Endothelial cell of umbilical vein (primary cell): ENCODE measurements around the gene COL23A1. TPM values are rescaled to one million over a fixed set of nuclear protein-coding genes. Genes with fewer than 3 reads are reported as not detected.

ENCODE experiments used
- BruUV-seq: library from RNA; stranded (reverse); fragments of 400-500 nt; replicated peaks from 2 replicates; lab custom pipeline; 2021; lab: Mats Ljungman, UMichigan
- CTCF ChIA-PET: fragments of 300-600, 350-600 bp; sonication (Branson Sonifier 250); formaldehyde crosslinking; loops from one replicate; lab custom pipeline; 2021; ENCODE audit warnings: antibody characterized with exemption, inconsistent platforms; lab: Charles Lee
- POLR2A ChIA-PET: fragments of 300-600, 350-600 bp; sonication (Branson Sonifier 250); formaldehyde crosslinking; loops from one replicate; lab custom pipeline; 2021; ENCODE audit warnings: antibody characterized with exemption, inconsistent platforms; lab: Charles Lee
- DNase-seq: peaks from one replicate; pipeline ENCODE4 v3.0.0-alpha.2; 2011; ENCODE audit warnings: low read depth, low spot score
- FAIRE-seq: peaks from 2 replicates; lab custom pipeline; 2011; peaks lifted over from hg19 to GRCh38; lab: Jason Lieb, UNC
- H2AFZ ChIP-seq: 2 replicates; pipeline ENCODE4 v1.6.0; 2012; ENCODE audit warnings: low read depth, low read length, control low read depth, inconsistent platforms
- H3K27ac ChIP-seq: 2 replicates; pipeline ENCODE4 v1.5.1; 2011; ENCODE audit warnings: low read depth, mild to moderate bottlenecking, control low read depth, low read length, moderate library complexity; ENCODE audit not compliant: insufficient read depth
- H3K27me3 ChIP-seq, 2 experiments: 2 replicates each; pipeline versions ENCODE4 v1.6.0 to v1.6.1; 2011; ENCODE audit warnings: low read length in 2 of 2, mixed read lengths in 1 of 2; ENCODE audit not compliant: control insufficient read depth in 2 of 2, insufficient read depth in 2 of 2
- H3K36me3 ChIP-seq, 2 experiments: 2 replicates in 1 of 2; 3 replicates in 1 of 2; pipeline ENCODE4 v1.5.1; 2011; ENCODE audit warnings: low read length in 2 of 2, mild to moderate bottlenecking in 1 of 2, moderate library complexity in 1 of 2; ENCODE audit not compliant: control insufficient read depth in 2 of 2, insufficient read depth in 2 of 2; ENCODE audit errors: extremely low read depth in 1 of 2
- H3K4me1 ChIP-seq: 3 replicates; pipeline ENCODE4 v1.5.1; 2011; ENCODE audit warnings: mild to moderate bottlenecking, low read length; ENCODE audit not compliant: control insufficient read depth, insufficient read depth; ENCODE audit errors: extremely low read depth
- H3K4me2 ChIP-seq: 2 replicates; pipeline ENCODE4 v1.6.1; 2011; ENCODE audit warnings: low read length, control low read depth, mixed read lengths; ENCODE audit not compliant: insufficient read depth
- H3K4me3 ChIP-seq, 3 experiments: fragments of 200-600 bp in 1 of 3; sonication (generic), shearing (Covaris generic) in 1 of 3; replicated peaks in 1 of 3; 2 replicates each; pipeline ENCODE4 v1.5.1; 2011 to 2016; ENCODE audit warnings: control low read depth in 3 of 3, low read length in 3 of 3, mild to moderate bottlenecking in 2 of 3, inconsistent platforms in 1 of 3, low read depth in 1 of 3, moderate library complexity in 1 of 3; ENCODE audit not compliant: insufficient read depth in 1 of 3
- H3K79me2 ChIP-seq: 2 replicates; pipeline ENCODE4 v1.6.0; 2012; ENCODE audit warnings: low read length, inconsistent platforms; ENCODE audit not compliant: control insufficient read depth, insufficient read depth
- H3K9ac ChIP-seq: replicated peaks from 2 replicates; pipeline ENCODE3; 2011; ENCODE audit warnings: low read length, control low read depth; ENCODE audit not compliant: insufficient read depth; ENCODE audit errors: extremely low read depth
- H3K9me1 ChIP-seq: replicated peaks from 3 replicates; pipeline ENCODE4 v1.6.0; 2011; ENCODE audit warnings: mild to moderate bottlenecking, low read length; ENCODE audit not compliant: control insufficient read depth, insufficient read depth; ENCODE audit errors: extremely low read depth
- H3K9me3 ChIP-seq: replicated peaks from 2 replicates; pipeline ENCODE4 v1.5.1; 2012; ENCODE audit warnings: low read length, inconsistent platforms; ENCODE audit not compliant: control insufficient read depth, insufficient read depth
- H4K20me1 ChIP-seq: replicated peaks from 2 replicates; pipeline ENCODE3; 2011; ENCODE audit warnings: mild to moderate bottlenecking, low read length; ENCODE audit not compliant: control insufficient read depth, insufficient read depth; ENCODE audit errors: extremely low read depth
- EZH2 ChIP-seq: IDR thresholded peaks from 2 replicates; pipeline ENCODE4 v1.6.1; 2012; ENCODE audit warnings: borderline replicate concordance, low read depth, mild to moderate bottlenecking, moderate library complexity, low read length, inconsistent platforms; ENCODE audit not compliant: severe bottlenecking
- FOS ChIP-seq: IDR thresholded peaks from 2 replicates; pipeline ENCODE4 v1.6.1; 2011; ENCODE audit warnings: mild to moderate bottlenecking, low read length, moderate library complexity, borderline replicate concordance; ENCODE audit not compliant: insufficient read depth
- GATA2 ChIP-seq: IDR thresholded peaks from 2 replicates; pipeline ENCODE4 v1.7.0; 2011; ENCODE audit warnings: low read depth, mild to moderate bottlenecking, moderate library complexity, mixed read lengths, low read length; ENCODE audit not compliant: insufficient read length, insufficient read depth
- JUN ChIP-seq: IDR thresholded peaks from 2 replicates; pipeline ENCODE4 v1.6.1; 2011; ENCODE audit warnings: borderline replicate concordance, low read depth; ENCODE audit not compliant: insufficient read length, insufficient read depth
- MAX ChIP-seq: IDR thresholded peaks from 2 replicates; pipeline ENCODE4 v1.6.1; 2011; ENCODE audit not compliant: insufficient read depth, insufficient read length
- MYC ChIP-seq: IDR thresholded peaks from one replicate; pipeline ENCODE4 v1.6.1; 2011; ENCODE audit warnings: mild to moderate bottlenecking, low read depth, low read length
- POLR2A ChIP-seq: IDR thresholded peaks from 2 replicates; pipeline ENCODE4 v1.6.1; 2012; ENCODE audit warnings: low read depth, mild to moderate bottlenecking, control low read depth, low read length
- POLR2AphosphoS5 ChIP-seq: IDR thresholded peaks from 2 replicates; pipeline ENCODE4 v1.6.1; 2012; ENCODE audit warnings: low read depth, mild to moderate bottlenecking, control low read depth, low read length, moderate library complexity; ENCODE audit not compliant: insufficient read depth
- dilution Hi-C: fragments of 300-500 bp; cut with MboI; formaldehyde crosslinking; loops from one replicate; pipeline ENCODE4 v1.15.0; 2019; ENCODE audit warnings: low sequenced_read_pairs; ENCODE audit not compliant: extremely low pct_ligation_motif_present
- intact Hi-C: fragments of 100-400 bp; cut with micrococcal nuclease; formaldehyde crosslinking; loops from one replicate; pipeline ENCODE4 v1.10.0; 2022
- polyA plus RNA-seq, 4 experiments: library from polyadenylated mRNA; depleted of rRNA in 3 of 4; stranded (reverse) in 3 of 4; unstranded in 1 of 4; fragments of >200 nt; gene quantifications; 2 replicates each; pipeline versions ENCODE4 v1.2.1 to v1.2.3, GENCODE V29; 2011 to 2012; ENCODE audit warnings: missing spikeins in 1 of 4
- total RNA-seq: library from RNA; stranded (reverse); gene quantifications from 2 replicates; pipeline ENCODE4 v1.2.3, GENCODE V29; 2021
- TF ChIP-seq, protein P1 (sequence below), 2 donors: IDR thresholded peaks; 1 replicate in 1 of 2; 2 replicates in 1 of 2; pipeline ENCODE4 v1.5.1; 2011; ENCODE audit warnings: low read length in 2 of 2, mild to moderate bottlenecking in 2 of 2, moderate library complexity in 2 of 2, control low read depth in 1 of 2, inconsistent platforms in 1 of 2, low read depth in 1 of 2; ENCODE audit not compliant: insufficient read depth in 1 of 2; ENCODE audit errors: extremely low read depth in 1 of 2

Gene COL23A1
- total and polyA plus RNA-seq, 2 donors (not counting 3 experiments of a cell fraction or from before 2014, with no cell fraction given), result not detected

DNA sequence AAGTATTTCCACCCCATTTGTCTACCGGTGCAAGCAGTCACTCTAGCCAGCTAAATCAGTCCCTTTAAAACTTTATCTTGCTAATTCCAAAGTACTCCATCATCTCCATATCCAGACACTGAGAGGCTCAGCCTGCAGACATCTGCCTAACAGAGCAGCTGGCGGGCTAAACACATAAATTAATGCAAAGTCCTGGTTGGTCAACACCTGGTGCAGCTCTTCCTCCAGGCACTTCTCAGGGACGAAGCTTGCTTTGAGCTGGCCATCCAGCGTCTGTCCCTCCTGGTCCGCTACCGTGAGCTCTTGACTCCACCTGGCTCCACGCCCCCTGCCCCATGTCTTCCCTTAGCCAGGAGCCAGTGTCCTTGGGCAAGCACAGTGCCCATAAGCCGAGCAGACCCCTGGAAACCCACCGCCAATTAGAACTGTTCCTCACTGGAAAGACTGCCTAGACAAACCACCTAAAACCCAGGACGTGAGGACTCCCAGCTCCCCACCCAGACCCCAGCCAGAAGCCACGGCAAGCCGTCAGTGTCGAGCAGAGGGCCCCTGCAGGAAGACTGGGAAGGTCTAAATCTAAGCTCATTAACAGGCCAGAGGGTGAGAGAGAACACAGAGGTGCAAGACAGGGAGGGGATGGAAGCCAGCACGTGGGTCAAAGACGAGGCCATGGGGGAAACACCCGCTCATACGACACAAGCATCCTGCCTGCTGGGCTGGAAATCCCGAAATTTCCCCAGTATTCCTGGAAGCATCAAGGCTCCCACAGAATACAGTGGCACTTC lies 120.0 kb downstream of the COL23A1 start:
- no peak overlapping the region for H3K9ac ChIP-seq
- no peaks in the 10 kb centered on the region for H3K9me1 ChIP-seq
- no peaks in the 10 kb centered on the region for H3K27me3 ChIP-seq
- no TSS peak for BruUV-seq
- no peak overlapping the region for H3K27ac ChIP-seq
- TF ChIP-seq GATA2 (no peak), POLR2AphosphoS5 (no peak)
- intact Hi-C loops, result no loop called here
- no peaks in the 10 kb centered on the region for H3K9me3 ChIP-seq
- no peaks in the 10 kb centered on the region for H3K36me3 ChIP-seq
- no peak for FAIRE-seq
- no peaks in the 10 kb centered on the region for H4K20me1 ChIP-seq
- no peak for DNase-seq
- H3K4me3 ChIP-seq, result no peak overlapping the region
- ChIA-PET POLR2A (no interaction called here), CTCF (interaction anchor here (1.6 kb wide), 1 partner anchor 9 kb away, joined by 5 read pairs; no protein-coding TSS in a partner anchor)
- no peak overlapping the region for H2AFZ ChIP-seq
- H3K79me2 ChIP-seq, result no peaks in the 10 kb centered on the region
- no peak overlapping the region for H3K4me2 ChIP-seq
- no peaks in the 10 kb centered on the region for H3K4me1 ChIP-seq
- dilution Hi-C loops, result no loop called here

GRCh38 chr5:178469011-178469974 lies 120.9 kb downstream of the COL23A1 start:
- H3K9me3 ChIP-seq, result no peaks in the 10 kb centered on the region
- no peaks in the 10 kb centered on the region for H3K79me2 ChIP-seq
- H3K9me1 ChIP-seq, result no peaks in the 10 kb centered on the region
- no peaks in the 10 kb centered on the region for H3K27me3 ChIP-seq
- no peak overlapping the region for H3K27ac ChIP-seq
- dilution Hi-C loops, result no loop called here
- no peak overlapping the region for H3K4me2 ChIP-seq
- H3K36me3 ChIP-seq, result no peaks in the 10 kb centered on the region
- no peaks in the 10 kb centered on the region for H4K20me1 ChIP-seq
- H3K9ac ChIP-seq, result no peak overlapping the region
- H3K4me3 ChIP-seq, result no peak overlapping the region
- FAIRE-seq (no peak), DNase-seq (no peak)
- TF ChIP-seq MYC (no peak), POLR2AphosphoS5 (no peak), FOS (no peak), POLR2A (no peak), JUN (no peak), MAX (no peak), GATA2 (no peak), EZH2 (no peak)
- TF ChIP-seq, protein P1, sequence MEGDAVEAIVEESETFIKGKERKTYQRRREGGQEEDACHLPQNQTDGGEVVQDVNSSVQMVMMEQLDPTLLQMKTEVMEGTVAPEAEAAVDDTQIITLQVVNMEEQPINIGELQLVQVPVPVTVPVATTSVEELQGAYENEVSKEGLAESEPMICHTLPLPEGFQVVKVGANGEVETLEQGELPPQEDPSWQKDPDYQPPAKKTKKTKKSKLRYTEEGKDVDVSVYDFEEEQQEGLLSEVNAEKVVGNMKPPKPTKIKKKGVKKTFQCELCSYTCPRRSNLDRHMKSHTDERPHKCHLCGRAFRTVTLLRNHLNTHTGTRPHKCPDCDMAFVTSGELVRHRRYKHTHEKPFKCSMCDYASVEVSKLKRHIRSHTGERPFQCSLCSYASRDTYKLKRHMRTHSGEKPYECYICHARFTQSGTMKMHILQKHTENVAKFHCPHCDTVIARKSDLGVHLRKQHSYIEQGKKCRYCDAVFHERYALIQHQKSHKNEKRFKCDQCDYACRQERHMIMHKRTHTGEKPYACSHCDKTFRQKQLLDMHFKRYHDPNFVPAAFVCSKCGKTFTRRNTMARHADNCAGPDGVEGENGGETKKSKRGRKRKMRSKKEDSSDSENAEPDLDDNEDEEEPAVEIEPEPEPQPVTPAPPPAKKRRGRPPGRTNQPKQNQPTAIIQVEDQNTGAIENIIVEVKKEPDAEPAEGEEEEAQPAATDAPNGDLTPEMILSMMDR (IDR thresholded peaks at IDR 0.05; ENCODE audit: extremely low read depth in 1 of 2, insufficient read depth in 1 of 2, low read depth in 1 of 2, low read length in 2 of 2), result no peak
- ChIA-PET CTCF (interaction anchor here (1.6 kb wide), 1 partner anchor 8 kb away, joined by 5 read pairs; no protein-coding TSS in a partner anchor), POLR2A (no interaction called here)
- no peaks in the 10 kb centered on the region for H3K4me1 ChIP-seq
- intact Hi-C loops, result no loop called here
- no TSS peak for BruUV-seq
- no peak overlapping the region for H2AFZ ChIP-seq
